GM23338 (cell line): ENCODE data around the gene TNIP3. TPM values are rescaled to one million over a fixed set of nuclear protein-coding genes. Genes with fewer than 3 reads are reported as not detected.

ENCODE experiments used
- ATAC-seq: fragments of 200-7000 bp; cut with Tn5 transposase; 3 replicates; pipeline ENCODE4 v1.9.1; 2020
- DNase-seq: peaks from one replicate; pipeline ENCODE4 v3.0.0-alpha.2; 2015; ENCODE audit warnings: low spot score
- H2AFZ ChIP-seq: fragments of 200-600 bp; sonication (generic); 2 replicates; pipeline ENCODE4 v1.8.0; 2016; ENCODE audit warnings: antibody characterized with exemption, mild to moderate bottlenecking, moderate library complexity
- H3F3A ChIP-seq: fragments of 200-600 bp; sonication (generic); replicated peaks from 2 replicates; pipeline ENCODE4 v1.8.0; 2017; ENCODE audit warnings: antibody characterized with exemption, mixed run types, low read depth
- H3K27ac ChIP-seq: fragments of 200-600 bp; sonication (generic); 2 replicates; pipeline ENCODE4 v1.6.1; 2016; ENCODE audit warnings: low read depth
- H3K27me3 ChIP-seq: fragments of 200-600 bp; sonication (generic); 2 replicates; pipeline ENCODE4 v1.8.0; 2016; ENCODE audit warnings: mild to moderate bottlenecking, mixed run types, moderate library complexity; ENCODE audit not compliant: insufficient read depth
- H3K36me3 ChIP-seq: fragments of 200-600 bp; sonication (generic); 2 replicates; pipeline ENCODE4 v1.8.0; 2016; ENCODE audit warnings: mild to moderate bottlenecking; ENCODE audit not compliant: insufficient read depth
- H3K4me1 ChIP-seq: fragments of 200-600 bp; sonication (generic); 2 replicates; pipeline ENCODE4 v1.8.0; 2016; ENCODE audit warnings: mild to moderate bottlenecking, moderate library complexity; ENCODE audit not compliant: insufficient read depth
- H3K4me2 ChIP-seq: fragments of 200-600 bp; sonication (generic); 2 replicates; pipeline ENCODE4 v1.7.1; 2017; ENCODE audit warnings: mixed run types
- H3K4me3 ChIP-seq: fragments of 200-600 bp; sonication (generic); 2 replicates; pipeline ENCODE4 v1.6.1; 2016; ENCODE audit warnings: mixed run types
- H3K79me2 ChIP-seq: fragments of 200-600 bp; sonication (generic); replicated peaks from 2 replicates; pipeline ENCODE4 v1.8.0; 2017; ENCODE audit warnings: mild to moderate bottlenecking; ENCODE audit not compliant: insufficient read depth
- H3K9me2 ChIP-seq: fragments of 200-600 bp; sonication (generic); 2 replicates; pipeline ENCODE4 v1.8.0; 2017; ENCODE audit not compliant: insufficient read depth
- H4K20me1 ChIP-seq: fragments of 200-600 bp; sonication (generic); replicated peaks from 2 replicates; pipeline ENCODE4 v1.8.0; 2017; ENCODE audit warnings: mild to moderate bottlenecking; ENCODE audit not compliant: insufficient read depth
- H3K27ac Mint-ChIP-seq: 2 replicates; pipeline ENCODE4 v1.8.0; 2020; ENCODE audit warnings: inconsistent platforms, mild to moderate bottlenecking, moderate library complexity, mixed read lengths
- H3K27me3 Mint-ChIP-seq: 3 replicates; pipeline ENCODE4 v1.8.0; 2022; ENCODE audit warnings: low read depth, mild to moderate bottlenecking, moderate library complexity, mixed read lengths, inconsistent platforms; ENCODE audit not compliant: insufficient read depth, poor library complexity
- H3K36me3 Mint-ChIP-seq: 3 replicates; pipeline ENCODE4 v1.8.0; 2021; ENCODE audit warnings: low read depth, mild to moderate bottlenecking, inconsistent platforms, moderate library complexity, mixed read lengths
- H3K4me1 Mint-ChIP-seq: 3 replicates; pipeline ENCODE4 v1.8.0; 2020; ENCODE audit warnings: mild to moderate bottlenecking, inconsistent platforms, mixed read lengths
- H3K4me3 Mint-ChIP-seq: 3 replicates; pipeline ENCODE4 v1.8.0; 2021; ENCODE audit warnings: moderate library complexity, mild to moderate bottlenecking, inconsistent platforms, mixed read lengths
- H3K9me3 Mint-ChIP-seq: 3 replicates; pipeline ENCODE4 v1.8.0; 2020; ENCODE audit warnings: moderate library complexity, mild to moderate bottlenecking, inconsistent platforms, mixed read lengths
- CREB1 ChIP-seq: fragments of 250-450 bp; sonication (Bioruptor Pico); IDR thresholded peaks from 2 replicates; pipeline ENCODE4 v1.5.0; 2020; ENCODE audit warnings: low read depth, mild to moderate bottlenecking, moderate library complexity
- EZH2 ChIP-seq: fragments of 200-600 bp; sonication (generic); IDR thresholded peaks from one replicate; pipeline ENCODE4 v1.8.0; 2017; ENCODE audit warnings: antibody characterized with exemption, mild to moderate bottlenecking, low read depth; ENCODE audit not compliant: unreplicated experiment
- EZH2phosphoT487 ChIP-seq: fragments of 200-600 bp; sonication (generic); IDR thresholded peaks from one replicate; pipeline ENCODE4 v1.8.1; 2018; ENCODE audit warnings: antibody characterized with exemption; ENCODE audit not compliant: unreplicated experiment
- JUNB ChIP-seq: IDR thresholded peaks from one replicate; pipeline ENCODE4 v1.6.1; 2016; ENCODE audit warnings: antibody characterized with exemption; ENCODE audit not compliant: unreplicated experiment
- NANOG ChIP-seq: IDR thresholded peaks from 2 replicates; pipeline ENCODE4 v1.6.1; 2016; ENCODE audit warnings: antibody characterized with exemption, borderline replicate concordance
- STAT1 ChIP-seq: IDR thresholded peaks from one replicate; pipeline ENCODE4 v1.6.1; 2016; ENCODE audit warnings: antibody characterized with exemption; ENCODE audit not compliant: unreplicated experiment
- ZNF114 ChIP-seq: fragments of 250-450 bp; sonication (Bioruptor Pico); IDR thresholded peaks from 2 replicates; pipeline ENCODE4 v1.5.0; 2020; ENCODE audit warnings: mild to moderate bottlenecking, moderate library complexity
- polyA plus RNA-seq: library from polyadenylated mRNA; unstranded; fragments of >200 nt; fragmentation: Nextera tagmentation; extraction: Ambion mirVana; gene quantifications from 2 replicates; pipeline ENCODE4 v1.2.1, GENCODE V29; 2016
- total RNA-seq: library from RNA; depleted of rRNA; stranded (reverse); fragments of >200 nt; shearing (Covaris generic); gene quantifications from 2 replicates; pipeline ENCODE4 v1.2.3, GENCODE V29; 2014
- TF ChIP-seq, protein P1 (sequence below): IDR thresholded peaks from 2 replicates; pipeline ENCODE4 v1.6.1; 2016; ENCODE audit warnings: antibody characterized with exemption
- TF ChIP-seq, protein P2 (sequence below): IDR thresholded peaks from one replicate; pipeline ENCODE4 v1.6.1; 2018; ENCODE audit warnings: antibody characterized with exemption; ENCODE audit not compliant: unreplicated experiment
- TF ChIP-seq, protein P3 (sequence below), 2 experiments: fragments of 200-600 bp in 1 of 2; sonication (generic) in 1 of 2; conservative IDR thresholded peaks; 2 replicates each; pipeline versions ENCODE4 v1.5.1 to v1.6.1; 2016 to 2017; ENCODE audit warnings: antibody characterized with exemption in 2 of 2, low read depth in 2 of 2, mild to moderate bottlenecking in 2 of 2, moderate library complexity in 1 of 2

TNIP3 gene
- total and polyA plus RNA-seq, 2 experiments from 2014 or later = not detected

DNA sequence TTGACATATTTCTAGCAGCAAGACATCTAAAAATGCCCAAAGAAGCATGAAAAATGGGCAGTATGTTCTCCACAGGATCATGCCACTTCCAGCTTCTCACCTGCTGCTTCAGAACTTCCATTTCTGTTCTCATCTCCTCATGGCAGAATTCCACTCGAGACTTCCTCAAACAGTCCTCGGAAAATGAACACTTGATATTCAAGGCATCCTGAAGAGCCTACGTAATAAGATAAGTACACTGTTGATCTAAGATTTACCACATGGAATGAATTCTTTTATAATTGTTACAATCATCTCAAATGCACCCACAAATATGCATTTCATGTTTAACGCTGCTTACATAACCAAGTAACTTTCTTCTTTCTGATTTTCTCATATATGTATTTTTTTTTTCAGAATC is 14.1 kb downstream of the TNIP3 start:
- H3K27ac Mint-ChIP-seq = no peak overlapping the region
- H3K4me2 ChIP-seq = no peak overlapping the region
- no peaks in the 10 kb centered on the region for H4K20me1 ChIP-seq
- no peaks in the 10 kb centered on the region for H3K4me1 Mint-ChIP-seq
- no peaks in the 10 kb centered on the region for H3K4me1 ChIP-seq
- TF ChIP-seq EZH2phosphoT487 = no peak
- H3K36me3 ChIP-seq = no peaks in the 10 kb centered on the region
- no peaks in the 10 kb centered on the region for H3K36me3 Mint-ChIP-seq
- no peak overlapping the region for H3K4me3 Mint-ChIP-seq
- DNase-seq (no peak), ATAC-seq (no peak)
- no peaks in the 10 kb centered on the region for H3K79me2 ChIP-seq
- no peaks in the 10 kb centered on the region for H3K27me3 Mint-ChIP-seq
- H3K27ac ChIP-seq = no peak overlapping the region
- no peak overlapping the region for H2AFZ ChIP-seq
- no peaks in the 10 kb centered on the region for H3K9me2 ChIP-seq
- H3F3A ChIP-seq = no peaks in the 10 kb centered on the region
- H3K9me3 Mint-ChIP-seq = no peaks in the 10 kb centered on the region
- no peaks in the 10 kb centered on the region for H3K27me3 ChIP-seq
- H3K4me3 ChIP-seq = no peak overlapping the region

DNA sequence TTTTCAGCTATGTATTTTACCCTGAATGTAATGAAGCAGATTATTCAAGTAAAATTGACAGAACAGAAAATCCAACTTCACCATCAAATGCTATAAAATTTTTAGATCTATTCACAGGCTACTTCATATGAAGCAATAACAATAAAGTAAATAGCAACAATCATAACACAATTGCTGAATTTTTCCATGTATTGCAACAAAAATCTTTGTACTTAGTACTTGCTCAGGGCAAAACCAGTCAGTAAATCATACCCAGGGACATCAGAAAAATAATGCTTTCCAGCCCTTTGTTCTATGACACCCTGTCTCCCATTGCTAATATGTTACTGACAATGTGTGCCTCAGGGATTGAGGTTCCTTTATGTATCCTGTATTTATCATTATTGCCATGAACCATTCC is 15.5 kb downstream of the TNIP3 start:
- H3K27ac Mint-ChIP-seq = no peak overlapping the region

More for the DNA sequence above, 15.5 kb downstream of the TNIP3 start:
- no peaks in the 10 kb centered on the region for H3K4me1 Mint-ChIP-seq
- H3K4me1 ChIP-seq = no peaks in the 10 kb centered on the region
- H3K4me3 ChIP-seq = no peak overlapping the region
- no peak overlapping the region for H2AFZ ChIP-seq
- no peaks in the 10 kb centered on the region for H3K9me2 ChIP-seq
- H3K9me3 Mint-ChIP-seq = no peaks in the 10 kb centered on the region
- no peaks in the 10 kb centered on the region for H3K36me3 Mint-ChIP-seq
- ATAC-seq (no peak), DNase-seq (no peak)
- H3K27ac ChIP-seq = no peak overlapping the region
- no peaks in the 10 kb centered on the region for H3K79me2 ChIP-seq
- no peaks in the 10 kb centered on the region for H3K36me3 ChIP-seq
- H3K4me2 ChIP-seq = no peak overlapping the region
- TF ChIP-seq, protein P1, sequence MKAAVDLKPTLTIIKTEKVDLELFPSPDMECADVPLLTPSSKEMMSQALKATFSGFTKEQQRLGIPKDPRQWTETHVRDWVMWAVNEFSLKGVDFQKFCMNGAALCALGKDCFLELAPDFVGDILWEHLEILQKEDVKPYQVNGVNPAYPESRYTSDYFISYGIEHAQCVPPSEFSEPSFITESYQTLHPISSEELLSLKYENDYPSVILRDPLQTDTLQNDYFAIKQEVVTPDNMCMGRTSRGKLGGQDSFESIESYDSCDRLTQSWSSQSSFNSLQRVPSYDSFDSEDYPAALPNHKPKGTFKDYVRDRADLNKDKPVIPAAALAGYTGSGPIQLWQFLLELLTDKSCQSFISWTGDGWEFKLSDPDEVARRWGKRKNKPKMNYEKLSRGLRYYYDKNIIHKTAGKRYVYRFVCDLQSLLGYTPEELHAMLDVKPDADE = no peak
- TF ChIP-seq, protein P2, sequence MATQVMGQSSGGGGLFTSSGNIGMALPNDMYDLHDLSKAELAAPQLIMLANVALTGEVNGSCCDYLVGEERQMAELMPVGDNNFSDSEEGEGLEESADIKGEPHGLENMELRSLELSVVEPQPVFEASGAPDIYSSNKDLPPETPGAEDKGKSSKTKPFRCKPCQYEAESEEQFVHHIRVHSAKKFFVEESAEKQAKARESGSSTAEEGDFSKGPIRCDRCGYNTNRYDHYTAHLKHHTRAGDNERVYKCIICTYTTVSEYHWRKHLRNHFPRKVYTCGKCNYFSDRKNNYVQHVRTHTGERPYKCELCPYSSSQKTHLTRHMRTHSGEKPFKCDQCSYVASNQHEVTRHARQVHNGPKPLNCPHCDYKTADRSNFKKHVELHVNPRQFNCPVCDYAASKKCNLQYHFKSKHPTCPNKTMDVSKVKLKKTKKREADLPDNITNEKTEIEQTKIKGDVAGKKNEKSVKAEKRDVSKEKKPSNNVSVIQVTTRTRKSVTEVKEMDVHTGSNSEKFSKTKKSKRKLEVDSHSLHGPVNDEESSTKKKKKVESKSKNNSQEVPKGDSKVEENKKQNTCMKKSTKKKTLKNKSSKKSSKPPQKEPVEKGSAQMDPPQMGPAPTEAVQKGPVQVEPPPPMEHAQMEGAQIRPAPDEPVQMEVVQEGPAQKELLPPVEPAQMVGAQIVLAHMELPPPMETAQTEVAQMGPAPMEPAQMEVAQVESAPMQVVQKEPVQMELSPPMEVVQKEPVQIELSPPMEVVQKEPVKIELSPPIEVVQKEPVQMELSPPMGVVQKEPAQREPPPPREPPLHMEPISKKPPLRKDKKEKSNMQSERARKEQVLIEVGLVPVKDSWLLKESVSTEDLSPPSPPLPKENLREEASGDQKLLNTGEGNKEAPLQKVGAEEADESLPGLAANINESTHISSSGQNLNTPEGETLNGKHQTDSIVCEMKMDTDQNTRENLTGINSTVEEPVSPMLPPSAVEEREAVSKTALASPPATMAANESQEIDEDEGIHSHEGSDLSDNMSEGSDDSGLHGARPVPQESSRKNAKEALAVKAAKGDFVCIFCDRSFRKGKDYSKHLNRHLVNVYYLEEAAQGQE = no peak
- TF ChIP-seq CREB1 (CRISPR knock-in tag) (no peak), JUNB (no peak), EZH2phosphoT487 (no peak), NANOG (no peak), STAT1 (no peak), ZNF114 (no peak), EZH2 (no peak)
- TF ChIP-seq, protein P3, sequence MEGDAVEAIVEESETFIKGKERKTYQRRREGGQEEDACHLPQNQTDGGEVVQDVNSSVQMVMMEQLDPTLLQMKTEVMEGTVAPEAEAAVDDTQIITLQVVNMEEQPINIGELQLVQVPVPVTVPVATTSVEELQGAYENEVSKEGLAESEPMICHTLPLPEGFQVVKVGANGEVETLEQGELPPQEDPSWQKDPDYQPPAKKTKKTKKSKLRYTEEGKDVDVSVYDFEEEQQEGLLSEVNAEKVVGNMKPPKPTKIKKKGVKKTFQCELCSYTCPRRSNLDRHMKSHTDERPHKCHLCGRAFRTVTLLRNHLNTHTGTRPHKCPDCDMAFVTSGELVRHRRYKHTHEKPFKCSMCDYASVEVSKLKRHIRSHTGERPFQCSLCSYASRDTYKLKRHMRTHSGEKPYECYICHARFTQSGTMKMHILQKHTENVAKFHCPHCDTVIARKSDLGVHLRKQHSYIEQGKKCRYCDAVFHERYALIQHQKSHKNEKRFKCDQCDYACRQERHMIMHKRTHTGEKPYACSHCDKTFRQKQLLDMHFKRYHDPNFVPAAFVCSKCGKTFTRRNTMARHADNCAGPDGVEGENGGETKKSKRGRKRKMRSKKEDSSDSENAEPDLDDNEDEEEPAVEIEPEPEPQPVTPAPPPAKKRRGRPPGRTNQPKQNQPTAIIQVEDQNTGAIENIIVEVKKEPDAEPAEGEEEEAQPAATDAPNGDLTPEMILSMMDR (conservative IDR thresholded peaks at IDR 0.05; ENCODE audit: low read depth in 2 of 2) = no peak
- H4K20me1 ChIP-seq = no peaks in the 10 kb centered on the region
- no peaks in the 10 kb centered on the region for H3K27me3 Mint-ChIP-seq
- H3F3A ChIP-seq = no peaks in the 10 kb centered on the region
- no peak overlapping the region for H3K4me3 Mint-ChIP-seq
- no peaks in the 10 kb centered on the region for H3K27me3 ChIP-seq
